SU-DHL-6 (cell line): Measurements from ENCODE around the gene ABHD16A.

Experiments
- H2AFZ ChIP-seq: fragments of 200-600 bp; sonication (generic); 2 replicates; pipeline ENCODE4 v1.6.1; 2014; ENCODE audit warnings: low read depth, mild to moderate bottlenecking, moderate library complexity, mixed read lengths, antibody characterized with exemption, low read length; ENCODE audit not compliant: severe bottlenecking
- H3F3A ChIP-seq: fragments of 200-600 bp; shearing (Covaris generic); 2 replicates; pipeline ENCODE4 v1.6.0; 2016; ENCODE audit warnings: antibody characterized with exemption, mild to moderate bottlenecking; ENCODE audit not compliant: insufficient read depth
- H3K27ac ChIP-seq: fragments of 200-600 bp; sonication (generic); 2 replicates; pipeline ENCODE4 v1.5.1; 2016; ENCODE audit warnings: low read depth, mild to moderate bottlenecking, low read length, moderate library complexity, mixed read lengths
- H3K27me3 ChIP-seq: fragments of 200-600 bp; sonication (generic), shearing (Covaris generic); 2 replicates; pipeline ENCODE4 v1.6.0; 2014; ENCODE audit warnings: mild to moderate bottlenecking, low read length
- H3K36me3 ChIP-seq: fragments of 200-600 bp; sonication (generic); 2 replicates; pipeline ENCODE4 v1.6.1; 2014; ENCODE audit warnings: mild to moderate bottlenecking, low read length, mixed read lengths
- H3K4me2 ChIP-seq: fragments of 300-600, 200-600 bp; shearing (Covaris generic), sonication (generic); 2 replicates; pipeline ENCODE4 v1.6.0; 2014; ENCODE audit warnings: low read length, low read depth, mild to moderate bottlenecking; ENCODE audit not compliant: poor library complexity, severe bottlenecking
- H3K4me3 ChIP-seq: fragments of 200-600 bp; sonication (generic); 2 replicates; pipeline ENCODE4 v1.5.1; 2014; ENCODE audit warnings: antibody characterized with exemption, low read length, mild to moderate bottlenecking, mixed read lengths; ENCODE audit not compliant: insufficient read depth, poor library complexity, severe bottlenecking
- H3K79me2 ChIP-seq: fragments of 200-600 bp; sonication (generic); 2 replicates; pipeline ENCODE4 v1.6.1; 2014; ENCODE audit warnings: mild to moderate bottlenecking, low read length, moderate library complexity; ENCODE audit not compliant: insufficient read depth
- H3K9ac ChIP-seq: fragments of 200-600 bp; sonication (generic); 2 replicates; pipeline ENCODE4 v1.7.0; 2014; ENCODE audit warnings: mild to moderate bottlenecking, low read length
- H3K9me2 ChIP-seq: fragments of 200-600 bp; sonication (generic); replicated peaks from 2 replicates; pipeline ENCODE4 v1.6.1; 2014; ENCODE audit warnings: low read length; ENCODE audit not compliant: insufficient read depth
- H3K9me3 ChIP-seq: fragments of 200-600 bp; sonication (generic); 2 replicates; pipeline ENCODE4 v1.6.1; 2014; ENCODE audit warnings: low read length, mixed read lengths; ENCODE audit not compliant: insufficient read depth
- H4K20me1 ChIP-seq: fragments of 200-600 bp; sonication (generic); 2 replicates; pipeline ENCODE4 v1.6.1; 2014; ENCODE audit warnings: low read depth, mild to moderate bottlenecking, antibody characterized with exemption, low read length, moderate library complexity, mixed read lengths
- EZH2phosphoT487 ChIP-seq: fragments of 200-600 bp; sonication (generic), shearing (Covaris generic); conservative IDR thresholded peaks from 2 replicates; pipeline ENCODE4 v1.6.1; 2018; ENCODE audit warnings: mild to moderate bottlenecking, antibody characterized with exemption, low read length, moderate library complexity, mixed read lengths
- TF ChIP-seq, protein P1 (sequence below): fragments of 200-600 bp; sonication (generic); IDR thresholded peaks from one replicate; pipeline ENCODE4 v1.5.1; 2017; ENCODE audit warnings: antibody characterized with exemption, mild to moderate bottlenecking, low read length, moderate library complexity; ENCODE audit not compliant: insufficient read depth, poor library complexity, severe bottlenecking

Gene ABHD16A

DNA sequence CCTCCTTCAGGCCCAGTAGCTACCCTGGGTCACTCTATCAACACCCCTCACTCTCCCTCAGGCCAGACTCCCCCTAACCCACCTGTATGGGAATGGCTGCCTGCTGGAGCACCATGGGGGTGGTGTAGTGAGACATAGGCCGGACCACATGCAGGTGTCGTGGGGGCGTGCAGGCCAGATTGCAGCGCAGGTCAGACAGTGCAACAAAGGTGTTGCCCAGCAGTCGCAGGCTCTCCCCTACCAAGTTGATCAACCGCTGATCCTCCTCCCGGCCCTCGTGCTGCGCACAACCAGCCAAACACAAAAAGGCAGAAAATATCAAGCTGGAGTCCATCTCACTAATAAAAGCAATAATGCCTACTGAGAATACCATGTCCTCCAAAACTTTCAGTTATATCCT is 57.8 kb downstream of the ABHD16A start:
- no peaks in the 10 kb centered on the region for H3K9me3 ChIP-seq
- H3K27ac ChIP-seq, result no peak overlapping the region
- H3K9ac ChIP-seq, result no peak overlapping the region
- H3K79me2 ChIP-seq, result peaks cover 15% of the 10 kb centered on the region
- no peaks in the 10 kb centered on the region for H3K27me3 ChIP-seq
- no peak overlapping the region for H3K4me3 ChIP-seq
- no peak overlapping the region for H2AFZ ChIP-seq
- H3K4me2 ChIP-seq, result no peak overlapping the region
- H3F3A ChIP-seq, result no peaks in the 10 kb centered on the region
- TF ChIP-seq, protein P1, sequence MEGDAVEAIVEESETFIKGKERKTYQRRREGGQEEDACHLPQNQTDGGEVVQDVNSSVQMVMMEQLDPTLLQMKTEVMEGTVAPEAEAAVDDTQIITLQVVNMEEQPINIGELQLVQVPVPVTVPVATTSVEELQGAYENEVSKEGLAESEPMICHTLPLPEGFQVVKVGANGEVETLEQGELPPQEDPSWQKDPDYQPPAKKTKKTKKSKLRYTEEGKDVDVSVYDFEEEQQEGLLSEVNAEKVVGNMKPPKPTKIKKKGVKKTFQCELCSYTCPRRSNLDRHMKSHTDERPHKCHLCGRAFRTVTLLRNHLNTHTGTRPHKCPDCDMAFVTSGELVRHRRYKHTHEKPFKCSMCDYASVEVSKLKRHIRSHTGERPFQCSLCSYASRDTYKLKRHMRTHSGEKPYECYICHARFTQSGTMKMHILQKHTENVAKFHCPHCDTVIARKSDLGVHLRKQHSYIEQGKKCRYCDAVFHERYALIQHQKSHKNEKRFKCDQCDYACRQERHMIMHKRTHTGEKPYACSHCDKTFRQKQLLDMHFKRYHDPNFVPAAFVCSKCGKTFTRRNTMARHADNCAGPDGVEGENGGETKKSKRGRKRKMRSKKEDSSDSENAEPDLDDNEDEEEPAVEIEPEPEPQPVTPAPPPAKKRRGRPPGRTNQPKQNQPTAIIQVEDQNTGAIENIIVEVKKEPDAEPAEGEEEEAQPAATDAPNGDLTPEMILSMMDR, result no peak
- no peak for TF ChIP-seq EZH2phosphoT487
- no peaks in the 10 kb centered on the region for H3K9me2 ChIP-seq
- no peaks in the 10 kb centered on the region for H4K20me1 ChIP-seq
- peaks cover 14% of the 10 kb centered on the region for H3K36me3 ChIP-seq

DNA sequence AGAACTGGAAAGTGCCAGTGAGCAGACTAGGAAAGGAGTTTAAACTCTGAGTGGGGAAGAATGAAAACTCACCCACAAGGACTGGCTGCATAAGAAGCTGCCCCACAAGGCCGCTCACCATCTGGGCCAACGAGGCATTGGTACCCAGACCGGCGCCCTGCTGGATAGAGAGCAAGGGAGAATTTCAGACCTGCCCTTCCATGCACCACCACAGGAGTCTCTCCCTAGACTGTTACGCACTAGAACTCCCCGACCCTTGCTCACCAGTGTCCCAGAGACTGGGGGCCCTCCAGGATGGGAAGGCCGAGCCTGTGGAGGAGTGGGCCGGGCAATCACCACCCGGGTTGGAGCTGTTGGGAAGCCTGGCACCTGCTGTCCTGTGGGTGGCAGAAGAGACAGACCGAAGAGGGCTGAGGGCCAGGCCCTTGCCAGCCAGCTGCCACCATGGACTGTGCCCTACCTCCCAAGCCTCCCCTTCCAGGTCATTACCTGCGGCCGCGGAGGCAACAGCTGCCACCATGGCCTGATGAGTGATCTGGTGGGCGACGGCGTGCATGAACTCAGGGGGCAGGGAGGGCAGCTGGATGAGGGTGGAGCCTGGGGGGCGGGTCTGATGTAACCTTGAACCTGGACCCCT is 59.2 kb downstream of the ABHD16A start:
- H3K79me2 ChIP-seq, result peaks cover 1% of the 10 kb centered on the region; the same call in 1 of the 2 replicates
- no peaks in the 10 kb centered on the region for H3K9me2 ChIP-seq
- H3F3A ChIP-seq, result peaks cover 6% of the 10 kb centered on the region
- H3K4me3 ChIP-seq, result no peak overlapping the region
- H3K27ac ChIP-seq, result no peak overlapping the region
- H3K9ac ChIP-seq, result no peak overlapping the region
- no peak overlapping the region for H2AFZ ChIP-seq
- peaks cover 8% of the 10 kb centered on the region for H3K36me3 ChIP-seq
- no peaks in the 10 kb centered on the region for H4K20me1 ChIP-seq
- H3K9me3 ChIP-seq, result no peaks in the 10 kb centered on the region
- no peaks in the 10 kb centered on the region for H3K27me3 ChIP-seq
- TF ChIP-seq, protein P1, result no peak
- no peak for TF ChIP-seq EZH2phosphoT487
- no peak overlapping the region for H3K4me2 ChIP-seq

DNA sequence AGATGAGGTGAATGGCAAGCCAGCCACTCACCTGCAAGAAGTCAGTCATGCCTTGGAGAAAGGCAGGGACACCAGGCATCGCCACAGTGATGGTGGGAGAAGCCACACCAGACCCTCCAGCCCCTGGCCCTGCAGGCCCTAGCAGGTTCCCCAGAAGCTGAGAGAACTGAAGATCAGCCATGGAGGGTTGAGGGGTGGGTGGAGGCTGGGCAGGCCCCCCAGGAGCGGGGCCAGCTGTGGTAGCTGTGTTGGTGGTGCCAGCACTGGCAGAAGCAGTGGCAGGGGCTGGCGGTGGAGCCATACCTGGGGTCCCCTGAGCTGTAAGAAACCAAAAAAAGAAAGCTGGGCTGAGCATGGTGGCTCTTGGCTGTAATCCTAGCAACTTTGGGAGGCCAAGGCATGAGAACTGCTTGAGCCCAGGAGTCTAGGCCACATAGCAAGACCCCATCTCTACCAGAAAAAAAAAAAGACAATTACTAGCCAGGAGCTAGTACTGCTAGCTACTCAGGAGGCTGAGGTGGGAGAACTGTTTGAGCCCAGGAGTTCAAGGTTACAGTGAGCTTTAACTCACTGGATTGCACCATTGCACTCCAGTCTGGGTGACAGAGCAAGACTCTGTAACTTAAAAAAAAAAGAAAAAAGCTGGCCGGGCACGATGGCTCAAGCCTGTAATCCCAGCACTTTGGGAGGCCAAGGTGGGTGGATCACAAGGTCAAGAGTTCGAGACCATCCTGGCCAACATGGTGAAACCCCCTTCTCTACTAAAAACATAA is 60.1 kb downstream of the ABHD16A start:
- peaks cover 4% of the 10 kb centered on the region; the same call in 1 of the 2 replicates for H3K36me3 ChIP-seq
- H3K27ac ChIP-seq, result no peak overlapping the region
- TF ChIP-seq EZH2phosphoT487, result no peak
- TF ChIP-seq, protein P1, result no peak

More for the DNA sequence above, 60.1 kb downstream of the ABHD16A start:
- H3K9me2 ChIP-seq, result no peaks in the 10 kb centered on the region
- no peaks in the 10 kb centered on the region for H3K9me3 ChIP-seq
- no peaks in the 10 kb centered on the region for H3K79me2 ChIP-seq
- H3K4me2 ChIP-seq, result no peak overlapping the region
- peaks cover 15% of the 10 kb centered on the region for H3F3A ChIP-seq
- H2AFZ ChIP-seq, result no peak overlapping the region
- no peaks in the 10 kb centered on the region for H3K27me3 ChIP-seq
- no peak overlapping the region for H3K9ac ChIP-seq
- no peaks in the 10 kb centered on the region for H4K20me1 ChIP-seq
- H3K4me3 ChIP-seq, result no peak overlapping the region
